ENCODE data around the gene HMGN1.

GRCh38 chr21:39319814-39320332 lies 29.0 kb downstream of the HMGN1 start:
- TF ChIP-seq POLR2A (IDR thresholded peaks at IDR 0.05): no peak
- TF ChIP-seq CTCF (IDR thresholded peaks at IDR 0.05): no peak

All from adrenal gland (tissue), 5 donors.